Activated CD4-positive, alpha-beta T cell treated with anti-CD3 and anti-CD28 coated beads, Interleukin-2, amount 50 U/mL, for 4 hours (primary cell): Measurements from ENCODE around the gene AGFG1.
"Not testable (repeated sequence)": the region's sequence is repeated elsewhere in the genome, so short reads cannot be mapped to it uniquely, and the experiment has no call there.

Experiments used
- DNase-seq, 2 experiments: peaks; one replicate each; pipeline ENCODE4 v3.0.0-alpha.2; 2020

The AGFG1 gene

GRCh38 chr2:227503433-227504406 lies 31.8 kb downstream of the AGFG1 start:
- DNase-seq: no peak

GRCh38 chr2:227504700-227505099 lies 32.7 kb downstream of the AGFG1 start:
- no peak for DNase-seq

DNA sequence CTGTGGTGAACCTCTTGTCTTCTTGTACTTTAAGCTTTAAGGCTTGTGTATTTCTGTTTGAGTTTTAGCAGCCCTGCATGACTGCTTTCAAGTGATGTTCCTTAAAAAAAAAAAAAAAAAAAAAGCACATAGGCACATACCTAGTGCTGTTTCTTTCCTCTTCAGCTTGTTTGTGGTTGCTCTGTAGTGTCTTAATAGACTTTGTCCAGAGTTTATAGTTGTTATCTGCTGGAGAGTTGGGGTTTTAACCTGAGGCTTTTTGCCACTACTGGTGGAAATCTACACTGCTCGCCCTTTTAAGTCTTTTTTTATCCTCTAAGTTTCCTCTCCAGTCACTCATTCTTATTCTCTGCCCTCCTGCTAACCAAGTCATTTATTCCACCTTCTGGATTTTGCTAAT lies 34.5 kb downstream of the AGFG1 start:
- no peak for DNase-seq

DNA sequence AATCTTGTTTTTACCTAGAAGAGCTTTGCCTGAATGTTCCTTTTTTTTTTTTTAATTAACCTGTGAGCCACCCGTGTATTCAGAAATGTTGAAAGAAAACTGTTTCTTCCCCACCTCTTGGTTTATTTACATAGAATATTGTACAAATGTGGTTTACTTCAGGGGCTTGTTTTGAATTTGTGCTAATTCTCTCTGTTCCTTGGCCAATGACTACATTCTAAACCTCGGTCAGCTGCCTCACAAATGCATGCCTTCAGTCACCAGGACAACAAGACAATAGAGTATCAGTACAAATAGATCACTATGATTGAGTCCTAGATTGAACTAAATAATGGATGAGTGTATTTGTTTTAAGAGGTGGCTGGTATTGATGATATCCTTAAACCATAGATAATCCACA lies 36.0 kb downstream of the AGFG1 start:
- DNase-seq: no peak

DNA sequence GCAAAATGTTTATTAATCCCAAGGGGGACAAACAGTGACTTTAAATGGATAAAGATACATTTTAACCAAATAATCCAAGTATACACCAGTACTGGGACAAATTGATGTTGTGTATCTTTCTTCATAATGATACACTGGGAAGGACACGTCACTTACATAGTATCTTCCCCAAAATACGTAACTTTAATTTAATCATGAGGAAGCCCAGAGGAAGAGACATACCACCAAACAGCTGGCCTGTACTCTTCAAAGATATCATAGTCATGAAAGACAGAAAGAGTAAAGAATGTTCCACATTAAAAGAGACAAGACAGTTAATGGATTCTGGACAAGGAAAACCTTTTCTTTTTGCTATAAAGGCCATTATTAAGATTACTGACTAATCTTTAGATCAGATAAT lies 37.1 kb downstream of the AGFG1 start:
- no peak for DNase-seq

GRCh38 chr2:227509824-227510619 lies 38.1 kb downstream of the AGFG1 start:
- DNase-seq: no peak

GRCh38 chr2:227510620-227510958 lies 38.6 kb downstream of the AGFG1 start:
- no peak for DNase-seq

DNA sequence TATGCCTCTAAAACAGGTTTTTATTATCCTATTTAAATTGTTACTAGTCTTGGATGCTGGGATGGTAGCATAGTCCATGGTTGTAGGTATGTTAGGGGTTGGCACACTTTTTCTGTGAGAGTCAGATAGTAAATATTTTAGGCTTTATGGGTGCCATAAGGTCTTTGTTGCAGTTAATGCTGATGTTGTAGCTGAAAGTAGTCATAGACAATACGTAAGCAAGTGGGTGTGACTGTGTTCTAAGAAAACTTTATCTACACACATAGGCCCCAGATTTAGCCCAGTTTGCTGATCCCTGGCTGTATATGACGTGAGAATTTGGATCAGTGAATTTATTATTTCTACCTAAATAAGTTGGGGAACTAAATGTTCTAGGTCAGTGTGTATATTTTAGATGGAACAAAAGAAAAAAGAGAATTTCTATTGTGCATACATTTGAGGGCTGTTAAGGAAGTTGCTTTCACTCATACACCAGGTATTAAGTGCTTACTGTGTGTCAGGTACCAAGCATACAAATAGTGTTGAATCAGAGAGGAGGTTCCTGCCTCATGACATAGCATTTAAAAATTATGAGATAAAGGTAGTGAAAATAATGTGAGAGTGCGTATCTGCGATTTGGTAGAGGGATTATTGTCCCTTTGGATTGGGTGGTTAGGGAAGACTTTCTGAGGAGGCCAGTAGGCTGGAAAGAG lies 39.4 kb downstream of the AGFG1 start:
- DNase-seq: no peak

DNA sequence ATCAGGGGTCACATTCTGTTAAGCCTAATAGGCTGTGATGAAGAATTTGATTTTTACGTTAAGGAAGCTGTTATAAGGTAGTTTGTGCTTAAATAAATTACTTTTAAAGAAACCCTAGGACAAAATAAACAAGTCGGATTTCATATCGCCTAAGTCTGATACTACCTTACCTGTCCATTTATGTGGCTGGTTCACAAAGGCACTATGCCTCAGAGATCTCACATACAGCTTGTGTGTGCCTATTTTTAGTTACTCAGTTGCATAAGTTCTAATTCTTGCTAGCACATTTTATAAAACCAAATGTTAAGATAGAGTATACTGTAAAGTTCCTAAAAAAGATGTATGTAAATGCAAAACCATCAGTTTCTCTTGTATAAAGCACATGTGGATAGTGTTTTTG lies 40.0 kb downstream of the AGFG1 start:
- no peak for DNase-seq

DNA sequence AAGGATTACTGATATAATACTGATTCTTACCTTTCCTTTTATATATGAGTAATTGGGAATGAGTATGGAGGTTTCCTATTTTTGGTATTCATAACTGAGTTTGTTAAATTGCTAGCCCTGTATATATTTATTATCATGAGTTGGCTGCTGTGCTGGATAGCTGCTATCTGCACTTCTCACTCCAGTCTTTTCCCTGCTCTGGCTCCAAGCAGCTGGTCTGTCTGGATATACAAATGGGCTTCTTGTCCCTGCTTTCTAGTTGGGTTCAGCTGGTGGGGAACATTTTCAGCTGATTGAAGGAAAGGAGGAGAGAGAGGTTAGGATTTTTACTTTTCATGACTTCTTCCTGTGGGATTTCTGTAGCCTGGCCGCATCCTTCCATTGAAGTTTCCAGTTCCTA lies 41.2 kb downstream of the AGFG1 start:
- DNase-seq: no peak

- DNase-seq: no peak
Measured at GRCh38 chr2:227515742-227516141, 43.8 kb downstream of the AGFG1 start.

DNA sequence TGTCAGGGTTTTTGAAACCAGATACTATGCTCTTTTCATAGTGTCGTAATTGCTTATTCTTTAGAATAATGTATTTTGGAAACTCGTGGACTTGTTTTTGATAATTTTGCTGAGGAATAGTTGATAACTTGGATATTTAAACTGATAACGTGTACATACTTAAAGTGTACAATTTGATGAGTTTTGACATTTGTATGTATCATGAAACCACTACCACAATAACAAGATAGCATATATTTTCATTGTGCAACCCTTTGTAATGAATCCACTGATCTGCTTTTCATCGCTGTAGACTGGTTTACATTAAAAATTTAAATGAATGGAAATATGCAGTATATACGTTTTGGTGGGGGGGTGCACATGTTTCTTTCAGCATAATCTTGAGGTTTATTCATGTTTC lies 45.8 kb downstream of the AGFG1 start:
- no peak for DNase-seq

DNA sequence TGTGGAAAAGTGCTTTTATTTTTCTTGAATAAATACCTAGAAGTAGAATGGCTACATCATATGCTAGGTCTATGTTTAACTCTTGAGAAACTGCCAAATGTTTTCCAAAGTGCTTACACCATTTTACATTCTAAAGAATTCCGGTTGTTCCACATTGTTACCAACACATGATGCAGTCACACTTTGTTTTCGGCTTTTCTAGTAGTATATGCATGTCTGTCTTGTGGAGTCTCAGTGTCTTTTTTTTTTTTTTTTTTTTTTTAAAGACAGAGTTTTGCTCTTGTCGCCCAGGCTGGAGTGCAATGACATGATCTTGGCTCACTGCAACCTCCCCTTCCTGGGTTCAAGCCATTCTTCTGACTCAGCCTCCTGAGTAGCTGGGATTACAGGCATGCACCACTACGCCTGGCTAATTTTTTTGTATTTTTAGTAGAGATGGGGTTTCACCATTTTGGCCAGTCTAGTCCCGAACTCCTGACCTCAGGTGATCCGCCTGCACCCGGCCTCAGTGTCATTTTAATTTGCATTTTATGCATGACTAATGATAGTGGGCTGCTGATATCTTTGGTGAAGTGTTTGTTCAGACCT lies 46.4 kb downstream of the AGFG1 start:
- DNase-seq: not testable (repeated sequence)

DNA sequence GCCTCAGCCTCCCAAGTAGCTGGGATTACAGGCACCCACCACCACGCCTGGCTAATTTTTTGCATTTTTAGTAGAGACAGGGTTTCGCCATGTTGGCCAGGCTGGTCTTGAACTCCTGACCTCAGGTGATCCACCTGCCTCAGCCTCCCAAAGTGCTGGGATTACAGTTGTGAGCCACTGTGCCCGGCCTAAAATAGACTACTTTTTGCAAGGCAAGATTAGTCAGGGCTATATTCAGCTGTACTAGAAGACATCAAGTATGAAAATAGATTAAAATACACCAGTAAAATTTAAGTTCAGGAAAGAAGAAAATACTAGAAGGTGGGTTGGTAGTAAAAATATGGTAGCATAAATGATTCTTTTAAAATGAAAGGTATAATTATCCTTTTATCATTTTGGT lies 49.2 kb downstream of the AGFG1 start:
- DNase-seq: not testable (repeated sequence)

DNA sequence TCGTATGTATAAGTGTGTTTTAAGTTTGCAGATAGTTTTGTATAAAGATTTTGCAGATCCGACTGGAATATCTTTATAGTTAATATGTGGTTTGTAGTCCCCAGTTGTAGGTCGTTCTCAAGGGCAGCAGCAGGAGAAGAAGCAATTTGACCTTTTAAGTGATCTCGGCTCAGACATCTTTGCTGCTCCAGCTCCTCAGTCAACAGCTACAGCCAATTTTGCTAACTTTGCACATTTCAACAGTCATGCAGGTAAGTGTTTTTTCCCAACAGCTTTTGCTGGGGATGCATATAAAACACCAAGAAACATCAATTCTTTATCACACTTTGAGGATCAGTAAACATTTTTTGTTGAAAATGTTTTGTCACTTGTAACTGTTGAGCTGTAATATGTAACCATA lies 52.7 kb downstream of the AGFG1 start:
- no peak for DNase-seq

DNA sequence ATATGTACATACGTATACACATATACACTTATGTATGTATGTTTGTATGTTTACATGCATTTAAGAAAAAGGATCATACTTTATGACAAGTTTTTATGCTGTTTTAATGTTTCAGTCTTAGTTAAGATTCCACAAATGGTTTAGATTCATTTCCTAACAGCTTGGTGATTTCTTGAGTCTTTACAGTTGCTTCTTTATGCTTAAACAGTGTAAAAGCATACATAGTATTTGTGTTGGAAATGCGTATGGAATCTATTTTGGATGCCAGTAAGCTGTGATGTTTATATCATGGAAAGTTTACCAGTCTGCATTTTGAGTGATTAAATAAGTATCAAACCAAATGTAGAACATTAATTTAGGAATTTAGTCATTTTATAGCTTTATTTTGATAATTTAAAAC lies 55.4 kb downstream of the AGFG1 start:
- DNase-seq: no peak

DNA sequence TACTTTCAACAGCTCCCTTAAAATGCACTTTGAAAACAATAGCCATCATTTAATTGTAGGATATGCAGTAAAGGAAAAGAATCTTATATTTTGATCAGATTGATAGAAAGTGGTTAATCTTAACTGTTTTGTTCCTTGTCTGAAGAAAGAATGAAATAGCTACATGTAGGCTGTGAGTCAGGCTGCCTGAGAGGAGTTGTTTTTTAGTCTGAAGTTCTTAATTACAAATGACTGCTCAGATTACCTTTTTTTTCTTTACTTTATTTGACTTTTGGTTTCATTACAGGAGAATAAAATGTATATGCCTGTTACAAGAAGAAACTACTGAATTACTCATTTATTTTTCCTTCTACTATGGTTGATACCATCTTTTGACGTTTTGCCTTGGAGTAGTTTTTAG lies 56.8 kb downstream of the AGFG1 start:
- DNase-seq: no peak

DNA sequence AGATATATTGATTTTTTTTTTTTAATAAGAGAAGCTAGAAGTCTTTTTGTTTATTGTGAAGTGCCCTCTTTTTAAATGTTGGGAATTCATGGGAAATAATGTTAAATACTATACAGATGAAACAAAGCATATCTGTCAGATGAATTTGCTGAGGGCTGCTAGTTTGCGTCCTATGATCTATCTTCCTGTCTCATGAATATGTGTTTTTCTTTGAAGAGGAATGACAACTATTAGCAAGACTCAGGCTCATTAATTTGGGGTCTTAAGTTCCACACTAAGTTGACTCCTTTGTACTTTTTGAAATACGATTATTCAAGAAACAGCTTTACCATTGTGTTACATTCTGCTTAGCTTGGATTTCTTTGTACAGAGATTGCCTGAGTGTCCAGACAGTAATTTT lies 57.9 kb downstream of the AGFG1 start:
- DNase-seq: no peak

- no peak for DNase-seq
Measured at GRCh38 chr2:227534714-227535113, 62.8 kb downstream of the AGFG1 start.

GRCh38 chr2:227536445-227536844 lies 64.5 kb downstream of the AGFG1 start:
- no peak for DNase-seq

DNA sequence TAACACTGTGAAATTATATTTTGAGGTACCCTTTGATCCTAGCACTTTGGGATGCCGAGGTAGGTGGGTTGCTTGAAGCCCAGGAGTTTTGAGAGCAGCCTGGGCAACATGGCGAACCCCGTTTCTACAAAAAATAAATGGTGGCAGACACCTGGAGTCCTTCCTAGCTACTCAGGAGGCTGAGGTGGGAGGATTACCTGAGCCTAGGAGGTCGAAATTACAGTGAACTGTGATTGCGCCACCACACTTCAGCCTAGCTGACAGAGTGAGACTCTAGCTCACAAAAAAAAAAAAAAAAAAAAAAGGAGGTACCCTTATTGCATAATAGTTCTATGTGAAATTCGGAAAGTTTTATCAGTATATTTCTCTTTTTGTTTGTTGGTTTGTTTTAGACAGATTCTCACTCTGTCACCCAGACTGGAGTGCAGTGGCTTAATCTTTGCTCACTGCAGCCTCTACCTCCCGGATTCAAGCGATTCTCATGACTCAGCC lies 67.6 kb downstream of the AGFG1 start:
- no peak for DNase-seq

DNA sequence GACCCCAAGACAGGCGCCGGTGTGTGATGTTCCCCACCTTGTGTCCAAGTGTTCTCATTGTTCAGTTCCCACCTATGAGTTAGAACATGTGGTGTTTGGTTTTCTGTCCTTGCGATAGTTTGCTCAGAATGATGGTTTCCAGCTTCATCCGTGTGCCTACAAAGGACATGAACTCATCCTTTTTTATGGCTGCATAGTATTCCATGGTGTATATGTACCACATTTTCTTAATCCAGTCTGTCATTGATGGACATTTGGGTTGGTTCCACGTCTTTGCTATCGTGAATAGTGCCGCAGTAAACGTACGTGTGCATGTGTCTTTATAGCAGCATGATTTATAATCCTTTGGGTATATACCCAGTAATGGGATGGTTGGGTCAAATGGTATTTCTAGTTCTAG lies 68.4 kb downstream of the AGFG1 start:
- DNase-seq: not testable (repeated sequence)

GRCh38 chr2:227545990-227546389 lies 74.0 kb downstream of the AGFG1 start:
- no peak for DNase-seq
